ENCODE data around the gene PCBP3. TPM values are rescaled to one million over a fixed set of nuclear protein-coding genes. Genes with fewer than 3 reads are reported as not detected.

Gene PCBP3
- total RNA-seq, 1 donor: 2.2 TPM

- Histone ChIP-seq H3K27me3 (ENCODE audit: insufficient read depth, low read length) (no peaks in the 10 kb centered on the region), H3K4me1 (ENCODE audit: insufficient read depth, low read length) (no peaks in the 10 kb centered on the region), H3K4me3 (ENCODE audit: low read length) (no peak overlapping the region), H3K9me3 (ENCODE audit: low read depth, low read length) (no peaks in the 10 kb centered on the region)
These were observed 292.1 kb downstream of the PCBP3 start for GRCh38 chr21:45935628-45936027.

- Histone ChIP-seq H3K27me3 (ENCODE audit: insufficient read depth, low read length) (no peaks in the 10 kb centered on the region), H3K9me3 (ENCODE audit: low read depth, low read length) (no peaks in the 10 kb centered on the region), H3K4me3 (ENCODE audit: low read length) (no peak overlapping the region), H3K4me1 (ENCODE audit: insufficient read depth, low read length) (no peaks in the 10 kb centered on the region)
These were observed 294.4 kb downstream of the PCBP3 start for GRCh38 chr21:45937721-45938452.

DNA sequence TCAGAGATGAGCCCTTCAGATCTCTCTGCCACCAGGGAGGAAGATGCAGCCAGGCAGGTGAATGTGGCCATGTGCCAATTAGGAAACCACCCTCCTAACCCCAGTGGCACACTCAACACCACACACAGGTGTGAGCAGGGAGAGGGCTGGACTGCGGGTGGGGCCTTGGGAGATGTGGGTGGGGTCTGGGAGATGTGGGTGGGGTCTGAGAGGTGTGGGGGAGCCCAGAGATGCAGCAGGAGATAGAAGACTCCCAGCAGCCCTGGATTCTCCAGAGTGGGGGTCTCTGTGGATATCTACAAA, 294.9 kb downstream of the PCBP3 start:
- no peaks in the 10 kb centered on the region for H3K9me3 ChIP-seq (ENCODE audit: low read depth, low read length)
- H3K4me1 ChIP-seq (ENCODE audit: insufficient read depth, low read length): no peaks in the 10 kb centered on the region
- H3K27me3 ChIP-seq (ENCODE audit: insufficient read depth, low read length): no peaks in the 10 kb centered on the region
- no peak overlapping the region for H3K4me3 ChIP-seq (ENCODE audit: low read length)

DNA sequence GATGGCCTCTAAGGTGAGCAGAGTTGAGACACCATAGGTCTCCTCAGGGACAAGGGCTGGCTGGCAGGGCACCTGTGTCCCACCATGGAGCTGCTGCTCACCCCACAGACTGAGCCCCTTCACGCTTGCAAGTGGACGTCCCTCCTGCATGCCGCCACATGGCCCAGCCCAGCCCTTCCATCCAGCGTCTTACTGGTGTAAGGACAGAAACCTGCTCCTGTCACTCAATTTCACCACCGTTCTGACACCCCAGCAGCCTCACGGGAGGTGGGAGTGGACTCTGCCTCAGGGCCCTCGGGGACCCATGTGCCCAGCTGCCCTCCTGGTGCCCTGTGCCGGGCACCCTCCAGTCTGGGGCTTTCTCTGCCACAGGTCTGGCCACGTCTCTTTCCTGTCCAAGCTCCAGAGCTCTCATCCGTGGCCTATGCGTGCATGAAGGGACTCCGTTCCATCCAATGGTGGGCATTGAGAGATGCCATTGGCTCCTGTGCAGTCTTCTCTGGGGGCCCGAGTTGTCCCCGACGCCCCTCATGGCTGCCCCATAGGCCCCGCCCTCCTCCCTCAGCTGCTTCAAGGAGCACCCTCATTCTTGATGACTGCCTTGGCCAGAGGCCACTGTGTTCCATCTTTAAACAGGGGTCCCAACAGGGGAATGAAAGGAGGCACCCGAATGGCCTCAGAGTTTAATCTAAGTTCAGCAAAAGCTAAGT, 295.4 kb downstream of the PCBP3 start:
- no peaks in the 10 kb centered on the region for H3K9me3 ChIP-seq (ENCODE audit: low read depth, low read length)
- no peak overlapping the region for H3K4me3 ChIP-seq (ENCODE audit: low read length)
- no peaks in the 10 kb centered on the region for H3K4me1 ChIP-seq (ENCODE audit: insufficient read depth, low read length)
- no peaks in the 10 kb centered on the region for H3K27me3 ChIP-seq (ENCODE audit: insufficient read depth, low read length)

- Histone ChIP-seq H3K27me3 (ENCODE audit: insufficient read depth, low read length) (no peaks in the 10 kb centered on the region), H3K4me1 (ENCODE audit: insufficient read depth, low read length) (no peaks in the 10 kb centered on the region), H3K4me3 (ENCODE audit: low read length) (no peak overlapping the region), H3K9me3 (ENCODE audit: low read depth, low read length) (no peaks in the 10 kb centered on the region)
These were observed 296.1 kb downstream of the PCBP3 start for GRCh38 chr21:45939521-45940045.

- no peak overlapping the region for H3K4me3 ChIP-seq (ENCODE audit: low read length)
- H3K9me3 ChIP-seq (ENCODE audit: low read depth, low read length): no peaks in the 10 kb centered on the region
- no peaks in the 10 kb centered on the region for H3K27me3 ChIP-seq (ENCODE audit: insufficient read depth, low read length)
- H3K4me1 ChIP-seq (ENCODE audit: insufficient read depth, low read length): no peaks in the 10 kb centered on the region
These were observed 296.6 kb downstream of the PCBP3 start for GRCh38 chr21:45940091-45940490.

GRCh38 chr21:45940621-45941337, 297.3 kb downstream of the PCBP3 start:
- H3K4me3 ChIP-seq (ENCODE audit: low read length): no peak overlapping the region
- no peaks in the 10 kb centered on the region for H3K9me3 ChIP-seq (ENCODE audit: low read depth, low read length)
- no peaks in the 10 kb centered on the region for H3K4me1 ChIP-seq (ENCODE audit: insufficient read depth, low read length)
- no peaks in the 10 kb centered on the region for H3K27me3 ChIP-seq (ENCODE audit: insufficient read depth, low read length)

GRCh38 chr21:45941338-45941710, 297.8 kb downstream of the PCBP3 start:
- H3K27me3 ChIP-seq (ENCODE audit: insufficient read depth, low read length): no peaks in the 10 kb centered on the region
- no peaks in the 10 kb centered on the region for H3K4me1 ChIP-seq (ENCODE audit: insufficient read depth, low read length)
- H3K4me3 ChIP-seq (ENCODE audit: low read length): no peak overlapping the region
- H3K9me3 ChIP-seq (ENCODE audit: low read depth, low read length): no peaks in the 10 kb centered on the region

DNA sequence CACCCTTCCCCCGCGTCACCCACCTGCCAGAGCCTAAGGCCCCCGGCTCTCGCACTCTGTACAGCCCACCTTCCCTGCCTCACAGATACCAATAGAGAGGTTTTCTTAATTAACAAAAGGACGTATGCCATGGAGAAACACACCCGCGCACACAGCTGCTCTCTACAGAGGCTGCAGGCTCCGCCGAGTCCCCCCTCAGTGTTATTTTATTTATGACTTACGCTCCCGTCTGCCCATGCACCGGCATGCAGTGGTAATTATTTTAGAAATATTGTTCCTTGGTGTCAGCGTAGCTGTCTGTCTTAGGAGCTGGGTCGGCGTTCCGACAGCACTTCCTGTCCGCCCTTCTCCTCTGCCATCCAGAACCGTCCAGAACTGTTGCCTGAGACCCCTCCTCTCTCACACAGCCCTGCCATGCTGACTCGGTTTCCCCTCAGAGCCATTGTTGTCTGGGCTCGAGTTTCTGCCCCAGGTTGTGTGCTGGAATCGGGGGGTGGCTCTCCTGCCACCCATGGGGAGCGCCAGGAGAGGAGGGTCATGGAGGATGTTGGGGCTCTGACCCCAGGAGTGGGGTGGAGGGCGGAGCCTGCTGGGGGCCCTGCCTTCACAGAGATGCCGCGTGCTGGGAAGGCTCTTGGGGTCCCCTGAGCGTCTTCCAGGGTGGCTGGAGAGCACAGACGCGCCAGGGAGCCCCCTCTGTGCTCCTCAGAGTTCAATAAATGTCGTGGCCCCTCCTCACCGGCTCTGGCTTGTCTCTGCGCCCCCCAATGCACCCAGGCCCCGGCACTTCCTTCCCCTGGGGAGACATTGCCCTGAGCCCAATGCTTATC, 298.4 kb downstream of the PCBP3 start:
- Histone ChIP-seq H3K9me3 (ENCODE audit: low read depth, low read length) (no peaks in the 10 kb centered on the region), H3K27me3 (ENCODE audit: insufficient read depth, low read length) (no peaks in the 10 kb centered on the region), H3K4me1 (ENCODE audit: insufficient read depth, low read length) (no peaks in the 10 kb centered on the region), H3K4me3 (ENCODE audit: low read length) (no peak overlapping the region)

DNA sequence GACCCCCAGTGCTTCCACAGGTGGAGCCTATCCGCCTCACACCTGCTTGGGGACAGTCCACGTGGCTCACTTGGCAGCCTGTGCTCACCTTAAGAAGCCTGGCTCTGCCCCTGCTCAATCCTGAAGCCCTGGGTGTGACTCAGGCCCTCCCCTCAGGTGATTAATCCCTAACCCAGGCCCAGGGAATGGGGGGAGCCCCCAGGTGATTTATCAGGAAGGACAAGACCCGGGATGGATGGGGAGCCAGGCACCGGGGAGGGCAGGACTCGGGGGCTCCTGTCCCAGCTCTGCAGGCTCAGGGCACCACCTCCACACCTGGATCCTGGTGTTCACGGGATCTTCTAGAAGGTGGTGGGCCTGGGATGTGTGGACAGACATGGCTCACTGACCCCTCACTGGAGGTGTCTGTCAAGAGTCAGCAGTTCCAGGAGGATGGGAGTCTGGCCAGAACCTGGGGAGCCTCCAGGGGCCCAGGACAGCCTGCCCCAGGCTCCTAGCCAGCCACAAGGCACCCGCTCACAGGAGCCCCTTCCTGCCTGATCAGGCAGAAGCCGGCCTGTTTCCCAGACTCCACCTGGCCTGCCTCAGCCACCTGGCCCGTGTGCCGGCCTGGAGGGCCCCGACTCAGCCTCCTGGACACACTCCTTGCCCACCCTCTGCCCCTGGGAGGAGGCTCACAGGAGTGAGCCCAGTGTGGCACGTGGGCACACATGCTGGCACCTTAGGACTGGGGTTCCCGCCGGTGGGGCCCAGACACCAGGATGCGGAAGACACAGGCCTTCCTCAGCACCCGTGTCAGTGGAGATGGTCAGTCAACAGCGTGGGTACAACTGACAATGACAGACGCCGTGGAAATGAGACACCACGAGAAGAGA, 299.5 kb downstream of the PCBP3 start:
- no peaks in the 10 kb centered on the region for H3K27me3 ChIP-seq (ENCODE audit: insufficient read depth, low read length)
- no peak overlapping the region for H3K4me3 ChIP-seq (ENCODE audit: low read length)
- no peaks in the 10 kb centered on the region for H3K4me1 ChIP-seq (ENCODE audit: insufficient read depth, low read length)
- H3K9me3 ChIP-seq (ENCODE audit: low read depth, low read length): no peaks in the 10 kb centered on the region

GRCh38 chr21:45943630-45944540, 300.4 kb downstream of the PCBP3 start:
- Histone ChIP-seq H3K27me3 (ENCODE audit: insufficient read depth, low read length) (no peaks in the 10 kb centered on the region), H3K4me3 (ENCODE audit: low read length) (no peak overlapping the region), H3K4me1 (ENCODE audit: insufficient read depth, low read length) (no peaks in the 10 kb centered on the region), H3K9me3 (ENCODE audit: low read depth, low read length) (no peaks in the 10 kb centered on the region)

DNA sequence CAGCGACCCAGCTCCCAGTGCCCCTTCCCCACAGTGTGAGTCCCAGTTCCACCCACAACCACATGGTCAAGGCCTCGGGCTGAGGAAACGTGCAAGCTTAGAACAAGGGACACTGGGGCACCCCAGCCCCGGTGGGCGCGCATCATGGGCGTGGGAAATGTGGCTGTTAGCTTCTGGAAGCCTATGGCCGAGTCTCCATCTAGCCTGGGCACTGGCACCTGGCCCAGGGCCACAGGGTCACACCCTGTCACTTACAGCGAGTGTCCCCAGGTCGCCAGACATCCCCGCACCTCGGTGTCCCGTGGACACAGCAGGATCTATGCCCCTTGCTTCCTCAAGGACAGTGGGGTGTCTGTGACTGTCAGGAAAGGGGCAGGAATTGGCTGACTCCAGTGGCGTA, 301.1 kb downstream of the PCBP3 start:
- Histone ChIP-seq H3K27me3 (ENCODE audit: insufficient read depth, low read length) (no peaks in the 10 kb centered on the region), H3K4me1 (ENCODE audit: insufficient read depth, low read length) (no peaks in the 10 kb centered on the region), H3K9me3 (ENCODE audit: low read depth, low read length) (no peaks in the 10 kb centered on the region), H3K4me3 (ENCODE audit: low read length) (no peak overlapping the region)

GRCh38 chr21:45945066-45945867, 301.7 kb downstream of the PCBP3 start:
- Histone ChIP-seq H3K4me3 (ENCODE audit: low read length) (no peak overlapping the region), H3K27me3 (ENCODE audit: insufficient read depth, low read length) (no peaks in the 10 kb centered on the region), H3K4me1 (ENCODE audit: insufficient read depth, low read length) (no peaks in the 10 kb centered on the region), H3K9me3 (ENCODE audit: low read depth, low read length) (no peaks in the 10 kb centered on the region)

All from mononuclear cell (primary cell).